SJSA1 (cell line): ENCODE results near the gene ZSCAN20. TPM values are rescaled to one million over a fixed set of nuclear protein-coding genes. Genes with fewer than 3 reads are reported as not detected.

ENCODE experiments used
- DNase-seq, 2 experiments: peaks; one replicate each; pipeline ENCODE4 v3.0.0-alpha.2; 2015 to 2020; ENCODE audit warnings: low spot score in 2 of 2, low read depth in 1 of 2
- H3K27ac ChIP-seq: fragments of 250-450 bp; sonication (Bioruptor Pico); 2 replicates; pipeline ENCODE4 v1.5.1; 2020; ENCODE audit warnings: mild to moderate bottlenecking, moderate library complexity
- H3K27me3 ChIP-seq: fragments of 250-450 bp; sonication (Bioruptor Pico); replicated peaks from 2 replicates; pipeline ENCODE4 v1.5.1; 2020; ENCODE audit warnings: mild to moderate bottlenecking, moderate library complexity
- H3K36me3 ChIP-seq: fragments of 250-450 bp; sonication (Bioruptor Pico); 2 replicates; pipeline ENCODE4 v1.5.1; 2020; ENCODE audit warnings: mild to moderate bottlenecking
- H3K4me1 ChIP-seq: fragments of 250-450 bp; sonication (Bioruptor Pico); replicated peaks from 2 replicates; pipeline ENCODE4 v1.6.1; 2021; ENCODE audit warnings: mild to moderate bottlenecking
- H3K4me3 ChIP-seq: fragments of 250-450 bp; sonication (Bioruptor Pico); 2 replicates; pipeline ENCODE4 v1.5.1; 2020; ENCODE audit warnings: mild to moderate bottlenecking
- H3K9me3 ChIP-seq: fragments of 250-450 bp; sonication (Bioruptor Pico); replicated peaks from 2 replicates; pipeline ENCODE4 v1.5.1; 2020; ENCODE audit warnings: mild to moderate bottlenecking
- total RNA-seq: library from RNA; depleted of rRNA; stranded (reverse); fragments of >200 nt; shearing (Covaris generic); gene quantifications from 2 replicates; pipeline ENCODE4 v1.2.3, GENCODE V29; 2014; rRNA removed

The ZSCAN20 gene
- total RNA-seq, 1 experiment from 2014 or later: 5.3 TPM

- H3K4me1 ChIP-seq: no peaks in the 10 kb centered on the region
- no peak overlapping the region for H3K4me3 ChIP-seq
- DNase-seq: no peak
These were observed 62.9 kb downstream of the ZSCAN20 start for GRCh38 chr1:33535334-33535733.

GRCh38 chr1:33537885-33538284 lies 65.4 kb downstream of the ZSCAN20 start:
- Histone ChIP-seq H3K4me1 (no peaks in the 10 kb centered on the region), H3K9me3 (no peaks in the 10 kb centered on the region)
- no peak for DNase-seq

More at GRCh38 chr1:33535334-33535733, 62.9 kb downstream of the ZSCAN20 start:
- H3K9me3 ChIP-seq: no peaks in the 10 kb centered on the region
- no peaks in the 10 kb centered on the region for H3K36me3 ChIP-seq
- no peaks in the 10 kb centered on the region for H3K27me3 ChIP-seq
- no peak overlapping the region for H3K27ac ChIP-seq

GRCh38 chr1:33541966-33542365 lies 69.5 kb downstream of the ZSCAN20 start:
- Histone ChIP-seq H3K36me3 (no peaks in the 10 kb centered on the region), H3K27me3 (no peaks in the 10 kb centered on the region), H3K4me3 (no peak overlapping the region), H3K4me1 (no peaks in the 10 kb centered on the region), H3K27ac (no peak overlapping the region), H3K9me3 (no peaks in the 10 kb centered on the region)
- no peak for DNase-seq

More at GRCh38 chr1:33537885-33538284, 65.4 kb downstream of the ZSCAN20 start:
- Histone ChIP-seq H3K27me3 (no peaks in the 10 kb centered on the region), H3K4me3 (no peak overlapping the region), H3K27ac (no peak overlapping the region), H3K36me3 (no peaks in the 10 kb centered on the region)

Other genes starting within 250 kb of the ZSCAN20 start
- gene ZNF362, start 216.2 kb upstream of the ZSCAN20 start, total RNA-seq: 11.1 and 21.4 TPM in 2 replicates
- not detected in 2 replicates for gene A3GALT2, start 151.5 kb upstream of the ZSCAN20 start, total RNA-seq
- 88.1 and 92.8 TPM in 2 replicates for gene PHC2, start 41.5 kb upstream of the ZSCAN20 start, total RNA-seq